SK-N-SH (cell line): ENCODE data around the gene GPR61. TPM values are rescaled to one million over a fixed set of nuclear protein-coding genes. Genes with fewer than 3 reads are reported as not detected.
A peak's percentile ranks its signal among the peaks of the same experiment; 100 is the strongest.

ENCODE experiments used
- CTCF ChIA-PET: fragments of 300-600, 350-600 bp; formaldehyde crosslinking; extraction: SDS; loops from one replicate; lab custom pipeline; 2021; lab: Yijun Ruan, JAX
- POLR2A ChIA-PET: fragments of 350-600 bp; sonication (Branson Sonifier 250); formaldehyde crosslinking; extraction: SDS; loops from one replicate; lab custom pipeline; 2020; ENCODE audit warnings: antibody characterized with exemption, inconsistent platforms; lab: Yijun Ruan, JAX
- DNase-seq: peaks from one replicate; pipeline ENCODE4 v3.0.0; 2012
- H2AFZ ChIP-seq: fragments of 200-600 bp; sonication (generic); 2 replicates; pipeline ENCODE4 v1.8.1; 2016; ENCODE audit warnings: antibody characterized with exemption, mild to moderate bottlenecking, low read depth
- H3F3A ChIP-seq: fragments of 200-600 bp; sonication (generic); replicated peaks from 2 replicates; pipeline ENCODE3; 2016; ENCODE audit warnings: antibody characterized with exemption, mild to moderate bottlenecking; ENCODE audit not compliant: insufficient read depth
- H3K27ac ChIP-seq, 2 experiments: fragments of 200-500 bp in 1 of 2; fragments of 200-600 bp in 1 of 2; sonication (Bioruptor generic) in 1 of 2; sonication (generic), shearing (Covaris generic) in 1 of 2; 2 replicates each; pipeline versions ENCODE4 v1.5.1 to v1.6.1; 2014 to 2016; ENCODE audit warnings: low read depth in 2 of 2, inconsistent platforms in 1 of 2, low read length in 1 of 2, mild to moderate bottlenecking in 1 of 2, mixed read lengths in 1 of 2
- H3K27me3 ChIP-seq: fragments of 200-600 bp; sonication (generic), shearing (Covaris generic); 2 replicates; pipeline ENCODE4 v1.6.1; 2016; ENCODE audit warnings: mixed run types; ENCODE audit not compliant: insufficient read depth
- H3K36me3 ChIP-seq, 2 experiments: fragments of 200-500 bp in 1 of 2; fragments of 200-600 bp in 1 of 2; sonication (Bioruptor generic) in 1 of 2; sonication (generic) in 1 of 2; replicated peaks in 1 of 2; 2 replicates each; pipeline versions ENCODE3 to v1.5.1; 2014 to 2016; ENCODE audit warnings: low read length in 1 of 2, mild to moderate bottlenecking in 1 of 2; ENCODE audit not compliant: insufficient read depth in 2 of 2, control insufficient read depth in 1 of 2
- H3K4me1 ChIP-seq, 2 experiments: fragments of 200-500 bp in 1 of 2; fragments of 200-600 bp in 1 of 2; sonication (Bioruptor generic) in 1 of 2; sonication (generic), shearing (Covaris generic) in 1 of 2; 2 replicates each; pipeline versions ENCODE4 v1.5.1 to v1.6.1; 2014 to 2016; ENCODE audit warnings: low read depth in 1 of 2, low read length in 1 of 2, mixed run types in 1 of 2; ENCODE audit not compliant: insufficient read depth in 2 of 2, control insufficient read depth in 1 of 2
- H3K4me2 ChIP-seq: fragments of 200-600 bp; sonication (generic), shearing (Covaris generic); 2 replicates; pipeline ENCODE4 v1.6.1; 2017; ENCODE audit warnings: mixed run types
- H3K4me3 ChIP-seq, 2 experiments: fragments of 200-500 bp in 1 of 2; fragments of 200-600 bp in 1 of 2; sonication (Bioruptor generic) in 1 of 2; sonication (generic), shearing (Covaris generic) in 1 of 2; 2 replicates each; pipeline versions ENCODE4 v1.5.1 to v1.8.1; 2014 to 2016; ENCODE audit warnings: low read depth in 2 of 2, inconsistent platforms in 1 of 2, low read length in 1 of 2, mild to moderate bottlenecking in 1 of 2, mixed read lengths in 1 of 2, moderate library complexity in 1 of 2
- H3K79me2 ChIP-seq: fragments of 200-600 bp; sonication (generic); 2 replicates; pipeline ENCODE4 v1.8.1; 2017; ENCODE audit warnings: mild to moderate bottlenecking; ENCODE audit not compliant: insufficient read depth
- H3K9ac ChIP-seq: fragments of 200-600 bp; sonication (generic); 2 replicates; pipeline ENCODE4 v1.6.1; 2017; ENCODE audit warnings: mixed run types
- H3K9me2 ChIP-seq: fragments of 200-600 bp; sonication (generic); 2 replicates; pipeline ENCODE4 v1.6.1; 2017; ENCODE audit warnings: mixed run types
- H3K9me3 ChIP-seq: fragments of 200-600 bp; sonication (generic); 2 replicates; pipeline ENCODE4 v1.6.1; 2017; ENCODE audit warnings: mixed run types, mild to moderate bottlenecking, moderate library complexity
- H4K20me1 ChIP-seq: fragments of 200-600 bp; sonication (generic); 2 replicates; pipeline ENCODE4 v1.6.1; 2017; ENCODE audit warnings: mild to moderate bottlenecking, mixed run types; ENCODE audit not compliant: insufficient read depth
- ELF1 ChIP-seq: IDR thresholded peaks from 2 replicates; pipeline ENCODE4 v1.4.0; 2012
- EP300 ChIP-seq, 2 experiments: IDR thresholded peaks; 2 replicates each; pipeline versions ENCODE4 v1.4.0 to v1.6.1; 2012; ENCODE audit warnings: borderline replicate concordance in 1 of 2, low read depth in 1 of 2, low read length in 1 of 2
- EZH2phosphoT487 ChIP-seq: fragments of 200-600 bp; sonication (generic); IDR thresholded peaks from 2 replicates; pipeline ENCODE4 v1.6.1; 2017; ENCODE audit warnings: low read depth, mixed run types, mild to moderate bottlenecking, antibody characterized with exemption, moderate library complexity, borderline replicate concordance
- FOSL2 ChIP-seq: IDR thresholded peaks from 2 replicates; pipeline ENCODE4 v1.4.0; 2012; ENCODE audit warnings: low read depth, mild to moderate bottlenecking, moderate library complexity, borderline replicate concordance
- FOXJ3 ChIP-seq: sonication (generic); formaldehyde crosslinking; IDR thresholded peaks from 2 replicates; pipeline ENCODE4 v1.5.1; 2020; ENCODE audit warnings: mild to moderate bottlenecking, missing genetic modification reagents
- GABPA ChIP-seq: IDR thresholded peaks from 2 replicates; pipeline ENCODE4 v1.4.0; 2012; ENCODE audit warnings: low read depth, mild to moderate bottlenecking
- IRF3 ChIP-seq: fragments of 150-350 bp; IDR thresholded peaks from 2 replicates; pipeline ENCODE4 v1.6.1; 2016; ENCODE audit warnings: mild to moderate bottlenecking, low read depth, low read length
- JUND ChIP-seq: IDR thresholded peaks from 2 replicates; pipeline ENCODE4 v1.4.0; 2012
- MAX ChIP-seq: IDR thresholded peaks from 2 replicates; pipeline ENCODE4 v1.4.0; 2012; ENCODE audit warnings: low read depth
- MEF2A ChIP-seq: IDR thresholded peaks from 2 replicates; pipeline ENCODE4 v1.4.0; 2012; ENCODE audit warnings: low read depth, borderline replicate concordance
- NRF1 ChIP-seq: IDR thresholded peaks from 2 replicates; pipeline ENCODE4 v1.6.1; 2012; ENCODE audit warnings: low read depth, mild to moderate bottlenecking, low read length
- PBX3 ChIP-seq: IDR thresholded peaks from 2 replicates; pipeline ENCODE4; 2012
- POLR2AphosphoS5 ChIP-seq: IDR thresholded peaks from 2 replicates; pipeline ENCODE4 v1.6.1; 2012; ENCODE audit warnings: low read depth, low read length
- RCOR1 ChIP-seq: fragments of 150-350 bp; IDR thresholded peaks from 2 replicates; pipeline ENCODE4 v1.6.1; 2017; ENCODE audit warnings: antibody characterized with exemption, low read length
- RFX5 ChIP-seq: IDR thresholded peaks from 2 replicates; pipeline ENCODE4 v1.6.1; 2012; ENCODE audit warnings: mild to moderate bottlenecking, improper control_type of control experiment, low read length
- RXRA ChIP-seq: IDR thresholded peaks from 2 replicates; pipeline ENCODE4 v1.4.0; 2012; ENCODE audit warnings: low read depth, mild to moderate bottlenecking, borderline replicate concordance
- SIN3A ChIP-seq: IDR thresholded peaks from 2 replicates; pipeline ENCODE4 v1.6.1; 2012; ENCODE audit warnings: low read depth, mild to moderate bottlenecking, low read length, moderate library complexity, borderline replicate concordance
- TAF1 ChIP-seq: IDR thresholded peaks from 2 replicates; pipeline ENCODE4 v1.6.1; 2012; ENCODE audit warnings: low read depth, mild to moderate bottlenecking, low read length, moderate library complexity, borderline replicate concordance
- TCF12 ChIP-seq: IDR thresholded peaks from 2 replicates; pipeline ENCODE4 v1.4.0; 2012
- TEAD4 ChIP-seq: IDR thresholded peaks from 2 replicates; pipeline ENCODE4 v1.4.0; 2012; ENCODE audit warnings: mild to moderate bottlenecking, borderline replicate concordance; ENCODE audit not compliant: insufficient read depth
- YY1 ChIP-seq: IDR thresholded peaks from 2 replicates; pipeline ENCODE4 v1.4.0; 2012; ENCODE audit warnings: low read depth, mild to moderate bottlenecking
- WGBS: methylation state at CpG from one replicate; pipeline ENCODE4 v1.1.6; 2017; ENCODE audit warnings: low lambda C conversion rate; 5-methylcytosine and 5-hydroxymethylcytosine counted together
- polyA plus RNA-seq, 3 experiments: library from polyadenylated mRNA; depleted of rRNA; stranded (reverse); fragments of >200 nt; gene quantifications; 2 replicates each; pipeline ENCODE4 v1.2.3, GENCODE V29; 2012
- TF ChIP-seq, protein P1 (sequence below): IDR thresholded peaks from 2 replicates; pipeline ENCODE4 v1.4.0; 2012; ENCODE audit warnings: low read depth, borderline replicate concordance
- TF ChIP-seq, protein P2 (sequence below): fragments of 150-350 bp; IDR thresholded peaks from 2 replicates; pipeline ENCODE4 v1.6.1; 2017; ENCODE audit warnings: antibody characterized with exemption, low read length, low read depth, borderline replicate concordance

GPR61 gene
- polyA plus RNA-seq, 1 of the 3 experiments (the other 2 are of a cell fraction) = not detected

DNA sequence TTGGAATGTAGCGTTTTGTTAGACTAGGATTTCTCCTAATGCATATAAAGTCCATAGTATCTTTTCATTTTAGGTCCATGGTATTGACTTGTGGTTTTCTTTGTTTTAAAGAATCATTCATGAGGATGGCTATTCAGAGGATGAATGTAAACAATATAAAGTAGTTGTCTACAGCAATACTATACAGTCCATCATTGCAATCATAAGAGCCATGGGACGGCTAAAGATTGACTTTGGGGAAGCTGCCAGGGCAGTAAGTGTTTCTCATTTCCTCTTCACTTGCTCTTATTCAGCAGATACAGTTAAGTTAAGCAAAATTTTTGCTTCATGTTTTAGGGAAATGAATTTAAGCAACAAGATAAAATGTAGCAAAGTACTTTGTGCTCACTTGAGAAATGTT is 34.1 kb downstream of the GPR61 start:
- Histone ChIP-seq H3K27ac (no peak overlapping the region), H2AFZ (no peak overlapping the region), H3K9ac (no peak overlapping the region), H3K9me2 (no peaks in the 10 kb centered on the region), H3K9me3 (no peaks in the 10 kb centered on the region), H3K27me3 (no peaks in the 10 kb centered on the region), H3K36me3 (peaks cover 17 to 38% of the 10 kb centered on the region in 2 experiments), H3K4me1 (no peaks in the 10 kb centered on the region; a peak in 2 of 4 replicates), H3K79me2 (peaks cover 99% of the 10 kb centered on the region), H3K4me3 (no peak overlapping the region), H4K20me1 (peaks cover 54% of the 10 kb centered on the region), H3F3A (peaks cover 15% of the 10 kb centered on the region), H3K4me2 (no peak overlapping the region)
- ChIA-PET CTCF (interaction anchor here (1.1 to 1.5 kb wide), 2 partner anchors 66 to 75 kb away, joined by 3 to 6 read pairs; no protein-coding TSS in a partner anchor), POLR2A (no interaction called here)
- WGBS = 89% methylated on average over 2 of the region's 2 CpGs
- TF ChIP-seq SIN3A (no peak), NRF1 (no peak), TCF12 (no peak), GABPA (no peak), MAX (no peak), FOXJ3 (no peak), JUND (no peak), ELF1 (no peak), RFX5 (no peak), TAF1 (no peak), TEAD4 (no peak), PBX3 (no peak), MEF2A (no peak), POLR2AphosphoS5 (no peak), FOSL2 (no peak), YY1 (no peak), EP300 (IDR thresholded peaks at IDR 0.05; ENCODE audit: borderline replicate concordance in 1 of 2, low read depth in 1 of 2, low read length in 1 of 2) (no peak)
- TF ChIP-seq, protein P1, sequence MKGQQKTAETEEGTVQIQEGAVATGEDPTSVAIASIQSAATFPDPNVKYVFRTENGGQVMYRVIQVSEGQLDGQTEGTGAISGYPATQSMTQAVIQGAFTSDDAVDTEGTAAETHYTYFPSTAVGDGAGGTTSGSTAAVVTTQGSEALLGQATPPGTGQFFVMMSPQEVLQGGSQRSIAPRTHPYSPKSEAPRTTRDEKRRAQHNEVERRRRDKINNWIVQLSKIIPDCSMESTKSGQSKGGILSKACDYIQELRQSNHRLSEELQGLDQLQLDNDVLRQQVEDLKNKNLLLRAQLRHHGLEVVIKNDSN = no peak
- DNase-seq = no peak

DNA sequence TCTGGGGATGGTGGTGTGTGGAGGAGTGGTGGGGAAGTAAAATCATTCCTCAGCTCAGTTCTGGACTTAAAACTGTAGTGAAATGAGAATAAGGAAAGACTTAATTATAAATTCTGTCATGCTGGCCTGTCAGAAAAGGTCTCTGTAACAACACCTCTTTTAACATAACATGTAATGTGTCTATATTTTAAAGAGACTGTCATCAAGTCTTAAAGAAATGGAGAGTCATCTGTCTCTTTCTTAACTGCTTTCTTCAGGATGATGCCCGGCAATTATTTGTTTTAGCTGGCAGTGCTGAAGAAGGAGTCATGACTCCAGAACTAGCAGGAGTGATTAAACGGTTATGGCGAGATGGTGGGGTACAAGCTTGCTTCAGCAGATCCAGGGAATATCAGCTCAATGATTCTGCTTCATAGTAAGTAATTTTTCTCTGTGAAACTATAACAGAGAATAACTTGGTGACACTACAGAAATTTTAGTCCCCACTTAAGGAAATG is 39.3 kb downstream of the GPR61 start:
- WGBS = 98% methylated on average over 3 of the region's 3 CpGs
- POLR2A ChIA-PET = no interaction called here
- Histone ChIP-seq H3K36me3 (peaks cover 44 to 87% of the 10 kb centered on the region in 2 experiments), H3K4me2 (no peak overlapping the region), H3K9me3 (no peaks in the 10 kb centered on the region), H3K9me2 (no peaks in the 10 kb centered on the region), H3K79me2 (peaks cover 96% of the 10 kb centered on the region), H3K27ac (peak overlapping the region in 1 of 2 experiments; percentile 26; a peak in 1 of 4 replicates), H3K4me3 (no peak overlapping the region), H3K27me3 (no peaks in the 10 kb centered on the region), H3K9ac (no peak overlapping the region), H3F3A (peaks cover 23% of the 10 kb centered on the region), H2AFZ (no peak overlapping the region), H4K20me1 (peaks cover 13% of the 10 kb centered on the region), H3K4me1 (no peaks in the 10 kb centered on the region)
- CTCF ChIA-PET = interaction anchor here (1.0 to 2.0 kb wide), 9 partner anchors 19 to 81 kb away, joined by 3 to 8 read pairs (median 5); partner anchors contain the start of genes AMPD2, GNAI3 and GNAT2
- DNase-seq = no peak
- no peak for TF ChIP-seq RXRA
- TF ChIP-seq, protein P1 = no peak
- no peak for TF ChIP-seq RCOR1
- TF ChIP-seq, protein P2, sequence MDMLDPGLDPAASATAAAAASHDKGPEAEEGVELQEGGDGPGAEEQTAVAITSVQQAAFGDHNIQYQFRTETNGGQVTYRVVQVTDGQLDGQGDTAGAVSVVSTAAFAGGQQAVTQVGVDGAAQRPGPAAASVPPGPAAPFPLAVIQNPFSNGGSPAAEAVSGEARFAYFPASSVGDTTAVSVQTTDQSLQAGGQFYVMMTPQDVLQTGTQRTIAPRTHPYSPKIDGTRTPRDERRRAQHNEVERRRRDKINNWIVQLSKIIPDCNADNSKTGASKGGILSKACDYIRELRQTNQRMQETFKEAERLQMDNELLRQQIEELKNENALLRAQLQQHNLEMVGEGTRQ = no peak
- TF ChIP-seq MEF2A = no peak
- TF ChIP-seq JUND = no peak
- no peak for TF ChIP-seq FOSL2
- no peak for TF ChIP-seq FOXJ3
- no peak for TF ChIP-seq EZH2phosphoT487
- TF ChIP-seq PBX3 = no peak
- TF ChIP-seq TCF12 = no peak
- TF ChIP-seq MAX = no peak
- TF ChIP-seq IRF3 = no peak
